Spleen (tissue), 11 donors: ENCODE measurements around the gene LMOD1. TPM values are rescaled to one million over a fixed set of nuclear protein-coding genes. Genes with fewer than 3 reads are reported as not detected.

ENCODE experiments used
- DNase-seq: peaks from one replicate; pipeline ENCODE4 v3.0.0-alpha.2; 2020
- H3K27ac ChIP-seq, 8 donors: fragments of 200-600 bp; sonication (generic) in 7 of 8; 1 replicate in 4 of 8; 2 replicates in 4 of 8; pipeline versions ENCODE4 v1.5.0 to v1.8.0; 2016 to 2021; ENCODE audit warnings: inconsistent platforms in 4 of 8, mild to moderate bottlenecking in 4 of 8, moderate library complexity in 1 of 8
- H3K27me3 ChIP-seq, 7 donors: fragments of 200-600 bp; sonication (generic) in 6 of 7; replicated peaks in 1 of 7; 1 replicate in 4 of 7; 2 replicates in 3 of 7; pipeline versions ENCODE4 v1.5.0 to v1.8.0; 2016 to 2021; ENCODE audit warnings: inconsistent platforms in 3 of 7, mild to moderate bottlenecking in 1 of 7
- H3K36me3 ChIP-seq, 6 donors: fragments of 200-600 bp; sonication (generic) in 5 of 6; 1 replicate in 4 of 6; 2 replicates in 2 of 6; pipeline versions ENCODE4 v1.5.0 to v1.8.0; 2016 to 2021; ENCODE audit warnings: inconsistent platforms in 2 of 6
- H3K4me1 ChIP-seq, 6 donors: fragments of 200-600 bp; sonication (generic) in 5 of 6; 1 replicate in 3 of 6; 2 replicates in 3 of 6; pipeline versions ENCODE4 v1.5.0 to v1.8.0; 2016 to 2021; ENCODE audit warnings: inconsistent platforms in 3 of 6
- H3K4me3 ChIP-seq, 8 donors: fragments of 200-600 bp; sonication (generic) in 7 of 8; 1 replicate in 4 of 8; 2 replicates in 4 of 8; pipeline versions ENCODE4 v1.5.0 to v1.8.0; 2016 to 2021; ENCODE audit warnings: inconsistent platforms in 4 of 8, mild to moderate bottlenecking in 4 of 8, moderate library complexity in 2 of 8
- H3K9me3 ChIP-seq, 8 donors: fragments of 200-600 bp; sonication (generic) in 7 of 8; 1 replicate in 4 of 8; 2 replicates in 4 of 8; pipeline versions ENCODE4 v1.5.0 to v1.8.0; 2016 to 2021; ENCODE audit warnings: inconsistent platforms in 4 of 8
- POLR2A ChIP-seq, 3 donors: fragments of 450-650 bp; IDR thresholded peaks; one replicate each; pipeline ENCODE4 v1.5.1; 2017; ENCODE audit warnings: antibody characterized with exemption in 3 of 3, mild to moderate bottlenecking in 1 of 3
- POLR2AphosphoS5 ChIP-seq, 3 donors: sonication (generic); formaldehyde crosslinking; IDR thresholded peaks; one replicate each; pipeline ENCODE4 v1.5.1; 2017; ENCODE audit warnings: antibody characterized with exemption in 3 of 3
- whole genome bisulfite sequencing, 5 donors: extraction: QIAGEN DNeasy Blood & Tissue Kit in 3 of 5; methylation state at CpG; one replicate each; pipeline versions ENCODE4 v1.1.5 to v1.1.7; 2013 to 2018; 5-methylcytosine and 5-hydroxymethylcytosine counted together
- intact Hi-C: fragments of 100-400 bp; cut with DNase I; formaldehyde crosslinking; loops from one replicate; pipeline ENCODE4 v1.15.0; 2023; ENCODE audit warnings: low total_unique reads
- polyA plus RNA-seq, 3 donors: library from polyadenylated mRNA; stranded (reverse); fragments of 200-250 nt; gene quantifications; one replicate each; pipeline ENCODE4 v1.2.1, GENCODE V29; 2013
- total RNA-seq, 7 donors: library from RNA; depleted of rRNA in 3 of 7; stranded (reverse); fragments of >200 nt in 3 of 7; fragmentation: NEBNext Ultra II Directional in 4 of 7; extraction: Animal tissue kit (Norgen Biotek cat#: 25700) in 4 of 7; gene quantifications; one replicate each; pipeline versions ENCODE4 v1.1.0 to v1.2.1, GENCODE V29; 2016 to 2021
- TF ChIP-seq, protein P1 (sequence below), 11 experiments: fragments of 200-600 bp in 7 of 11; fragments of 450-650 bp in 4 of 11; sonication (generic) in 4 of 11; IDR thresholded peaks in 8 of 11; conservative IDR thresholded peaks in 3 of 11; 1 replicate in 7 of 11; 2 replicates in 4 of 11; pipeline versions ENCODE4 v1.4.0 to v1.8.0; 2016 to 2021; ENCODE audit warnings: antibody characterized with exemption in 11 of 11, inconsistent platforms in 4 of 11, mild to moderate bottlenecking in 1 of 11
- donor health status: healthy with polysubstance abuse.
- donor health status: DM: no; HTN: no; CAD: no; lungs with moderate emphysema.
- donor health status: DM: no; HTN: no; CAD: no.
- donor health status: Bipolar disorder and iron deficiency.
- donor health status: healthy.
- donor health status: DM: no; HTN: no; CAD: no.
- donor health status: DM: yes; HTN: yes; CAD: no.

The LMOD1 gene
- total and polyA plus RNA-seq, 10 donors, result 4.2 to 21.0 (median 11.2) TPM

DNA sequence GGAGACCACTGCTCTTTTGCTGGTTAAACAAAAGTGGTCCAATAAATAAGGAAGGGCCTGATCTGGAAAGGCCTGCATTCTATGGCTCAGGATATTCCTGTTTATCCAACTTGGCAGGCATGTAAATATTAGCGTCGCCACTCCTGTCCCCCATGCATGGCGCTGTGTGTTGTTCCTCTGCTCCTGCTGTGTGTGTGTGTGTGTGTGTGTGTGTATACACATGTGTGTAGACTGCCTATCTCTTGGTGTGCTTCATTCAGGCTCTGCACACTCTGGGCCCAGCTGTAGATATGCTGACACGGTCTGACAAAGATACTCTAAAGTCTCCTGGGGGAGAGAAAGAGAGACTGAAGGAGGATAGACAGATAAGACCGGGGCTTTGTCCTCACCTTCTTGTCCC is 6.8 kb downstream of the LMOD1 start:
- intact Hi-C loops, result no loop called here
- Histone ChIP-seq H3K4me3 (no peak overlapping the region), H3K9me3 (no peaks in the 10 kb centered on the region), H3K4me1 (peaks cover 0 to 6% (median 0%) of the 10 kb centered on the region in 6 donors), H3K36me3 (no peaks in the 10 kb centered on the region), H3K27ac (peak overlapping the region in 1 of 8 donors; percentile 21), H3K27me3 (peaks cover 0 to 22% (median 3%) of the 10 kb centered on the region in 7 donors)
- 78 to 93% (median 84%) methylated on average over 5 of the region's 5 CpGs for WGBS, 5 donors
- TF ChIP-seq, protein P1, sequence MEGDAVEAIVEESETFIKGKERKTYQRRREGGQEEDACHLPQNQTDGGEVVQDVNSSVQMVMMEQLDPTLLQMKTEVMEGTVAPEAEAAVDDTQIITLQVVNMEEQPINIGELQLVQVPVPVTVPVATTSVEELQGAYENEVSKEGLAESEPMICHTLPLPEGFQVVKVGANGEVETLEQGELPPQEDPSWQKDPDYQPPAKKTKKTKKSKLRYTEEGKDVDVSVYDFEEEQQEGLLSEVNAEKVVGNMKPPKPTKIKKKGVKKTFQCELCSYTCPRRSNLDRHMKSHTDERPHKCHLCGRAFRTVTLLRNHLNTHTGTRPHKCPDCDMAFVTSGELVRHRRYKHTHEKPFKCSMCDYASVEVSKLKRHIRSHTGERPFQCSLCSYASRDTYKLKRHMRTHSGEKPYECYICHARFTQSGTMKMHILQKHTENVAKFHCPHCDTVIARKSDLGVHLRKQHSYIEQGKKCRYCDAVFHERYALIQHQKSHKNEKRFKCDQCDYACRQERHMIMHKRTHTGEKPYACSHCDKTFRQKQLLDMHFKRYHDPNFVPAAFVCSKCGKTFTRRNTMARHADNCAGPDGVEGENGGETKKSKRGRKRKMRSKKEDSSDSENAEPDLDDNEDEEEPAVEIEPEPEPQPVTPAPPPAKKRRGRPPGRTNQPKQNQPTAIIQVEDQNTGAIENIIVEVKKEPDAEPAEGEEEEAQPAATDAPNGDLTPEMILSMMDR (IDR thresholded peaks at IDR 0.05 in 8 of 11, conservative IDR thresholded peaks at IDR 0.05 in 3 of 11), result no peak
- TF ChIP-seq POLR2A (IDR thresholded peaks at IDR 0.05), result no peak
- TF ChIP-seq POLR2AphosphoS5 (IDR thresholded peaks at IDR 0.05), result no peak
- DNase-seq, result no peak

DNA sequence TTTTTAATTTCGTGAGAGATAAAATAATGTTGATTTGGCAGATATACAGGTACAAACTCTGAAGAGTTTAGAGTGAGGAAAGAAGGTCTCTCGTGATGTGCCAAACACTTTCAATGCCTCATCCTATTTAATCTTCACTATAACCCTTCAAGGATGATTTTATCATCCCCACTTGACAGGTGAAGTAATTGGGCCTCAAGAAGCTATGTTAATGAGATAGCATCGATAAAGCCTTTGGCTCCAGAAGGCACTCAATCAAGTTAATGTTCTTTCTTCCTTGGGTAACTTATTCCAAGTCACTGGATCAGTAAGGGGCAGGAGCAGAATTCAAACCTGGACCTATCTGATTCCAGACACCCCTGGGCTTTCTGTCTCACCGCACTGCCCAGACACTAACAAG is 7.2 kb downstream of the LMOD1 start:
- no peak overlapping the region for H3K4me3 ChIP-seq
- intact Hi-C loops, result no loop called here
- 60 to 88% (median 66%) methylated on average over 4 of the region's 4 CpGs for WGBS, 5 donors
- TF ChIP-seq, protein P1 (IDR thresholded peaks at IDR 0.05 in 8 of 11, conservative IDR thresholded peaks at IDR 0.05 in 3 of 11), result no peak
- TF ChIP-seq POLR2AphosphoS5 (IDR thresholded peaks at IDR 0.05) (no peak), POLR2A (IDR thresholded peaks at IDR 0.05) (no peak)
- no peak for DNase-seq
- H3K4me1 ChIP-seq, result peaks cover 0 to 6% (median 0%) of the 10 kb centered on the region in 6 donors
- H3K9me3 ChIP-seq, result no peaks in the 10 kb centered on the region
- H3K36me3 ChIP-seq, result no peaks in the 10 kb centered on the region
- peaks cover 0 to 17% (median 0%) of the 10 kb centered on the region in 7 donors for H3K27me3 ChIP-seq
- peak overlapping the region in 1 of 8 donors; percentile 21 for H3K27ac ChIP-seq

DNA sequence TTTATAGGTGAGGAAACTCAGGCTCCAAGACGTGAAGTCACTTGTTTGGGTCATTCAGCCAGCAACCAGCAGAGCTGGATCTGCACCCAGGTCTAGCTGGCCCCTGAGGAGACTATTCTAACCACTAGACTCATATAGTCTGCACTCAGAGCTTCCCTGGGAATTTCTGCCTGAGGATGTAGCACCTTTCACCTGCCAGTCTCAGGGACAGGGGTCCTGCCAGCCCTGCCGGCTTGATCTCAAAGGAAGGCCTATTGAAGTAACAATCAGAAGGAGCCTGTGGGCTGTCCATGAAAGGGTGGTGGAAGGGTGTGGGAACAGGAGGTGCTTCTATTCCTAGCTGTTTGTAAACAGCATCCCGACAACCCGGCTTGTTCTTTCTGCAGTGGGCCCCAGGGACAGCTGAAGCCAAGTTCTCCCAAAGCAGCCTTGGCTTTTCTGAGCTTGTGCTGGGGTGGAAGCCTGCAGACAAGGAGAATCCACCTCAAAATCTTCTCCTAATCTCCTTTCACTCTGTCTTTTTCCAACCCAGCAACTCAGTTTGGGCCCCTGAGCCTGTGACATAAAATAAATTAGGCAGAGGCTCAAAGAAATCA is 7.8 kb downstream of the LMOD1 start:
- H3K36me3 ChIP-seq, result no peaks in the 10 kb centered on the region
- WGBS, 5 donors, result 76 to 84% (median 78%) methylated on average over 4 of the region's 4 CpGs
- peaks cover 0 to 6% (median 0%) of the 10 kb centered on the region in 6 donors for H3K4me1 ChIP-seq
- no peak overlapping the region for H3K4me3 ChIP-seq
- H3K9me3 ChIP-seq, result no peaks in the 10 kb centered on the region
- intact Hi-C loops, result no loop called here
- peaks cover 0 to 11% (median 0%) of the 10 kb centered on the region in 7 donors for H3K27me3 ChIP-seq
- no peak for TF ChIP-seq POLR2AphosphoS5 (IDR thresholded peaks at IDR 0.05)
- TF ChIP-seq, protein P1 (IDR thresholded peaks at IDR 0.05 in 8 of 11, conservative IDR thresholded peaks at IDR 0.05 in 3 of 11), result no peak
- peak overlapping the region in 4 of 8 donors; percentile 11 to 36 (median 14) for H3K27ac ChIP-seq
- no peak for DNase-seq

DNA sequence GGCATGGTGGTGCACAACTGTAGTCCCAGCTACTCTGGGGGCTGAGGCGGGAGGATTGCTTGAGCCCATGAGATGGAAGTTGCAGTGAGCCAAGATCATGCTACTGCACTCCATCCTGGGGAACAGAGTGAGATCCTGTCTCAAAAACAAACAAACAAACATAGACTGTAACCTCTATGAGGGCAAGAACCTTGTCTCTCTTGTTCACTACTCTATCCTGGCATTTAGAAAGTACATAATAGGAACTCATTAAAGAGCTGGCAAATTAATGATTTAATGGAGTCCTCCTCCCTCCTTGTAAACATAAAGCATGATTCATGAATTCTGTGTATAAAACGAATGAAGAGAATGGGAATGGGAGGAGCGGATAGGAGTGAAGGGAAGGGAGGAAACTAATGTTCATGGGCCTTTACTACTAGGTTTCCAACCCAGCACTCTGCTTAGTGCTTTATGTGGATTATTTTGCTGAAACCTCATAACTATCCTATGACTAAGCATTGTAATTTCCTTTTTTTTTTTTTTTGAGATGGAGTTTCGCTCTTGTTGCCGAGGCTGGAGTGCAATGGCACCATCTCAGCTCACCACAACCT is 8.6 kb downstream of the LMOD1 start:
- 52 to 65% (median 63%) methylated on average over 5 of the region's 5 CpGs for WGBS, 5 donors
- intact Hi-C loops, result no loop called here
- Histone ChIP-seq H3K9me3 (no peaks in the 10 kb centered on the region), H3K27ac (peak overlapping the region in 2 of 8 donors; percentile 11 to 13), H3K27me3 (peaks cover 0 to 7% (median 0%) of the 10 kb centered on the region in 7 donors), H3K4me3 (no peak overlapping the region), H3K36me3 (no peaks in the 10 kb centered on the region), H3K4me1 (peaks cover 0 to 6% (median 0%) of the 10 kb centered on the region in 6 donors)
- DNase-seq, result no peak
- TF ChIP-seq, protein P1 (IDR thresholded peaks at IDR 0.05 in 8 of 11, conservative IDR thresholded peaks at IDR 0.05 in 3 of 11), result no peak
- no peak for TF ChIP-seq POLR2AphosphoS5 (IDR thresholded peaks at IDR 0.05)
